Breast epithelium (tissue), 3 donors: ENCODE results near the gene ACACA.

Experiments used
- CTCF ChIP-seq, 3 donors: fragments of 450-650 bp; IDR thresholded peaks; one replicate each; pipeline ENCODE4 v1.5.1; 2016 to 2017; ENCODE audit warnings: antibody characterized with exemption in 3 of 3, mild to moderate bottlenecking in 3 of 3, moderate library complexity in 3 of 3
- POLR2A ChIP-seq: fragments of 450-650 bp; IDR thresholded peaks from one replicate; pipeline ENCODE4 v1.6.1; 2016; ENCODE audit warnings: antibody characterized with exemption, mild to moderate bottlenecking, moderate library complexity

- TF ChIP-seq CTCF (IDR thresholded peaks at IDR 0.05): no peak
- no peak for TF ChIP-seq POLR2A
Observed at GRCh38 chr17:37388266-37388665, 18.4 kb downstream of the ACACA start.
